GM10266 (cell line): ENCODE data around the gene COA5.

Experiments
- DNase-seq: peaks from one replicate; pipeline ENCODE4 v3.0.0; 2012; ENCODE audit errors: extremely low spot score
- TF ChIP-seq, protein P1 (sequence below): IDR thresholded peaks from 2 replicates; pipeline ENCODE4 v1.5.1; 2012; ENCODE audit warnings: mild to moderate bottlenecking, low read depth; ENCODE audit not compliant: control insufficient read depth, insufficient read depth; ENCODE audit errors: missing control alignments

COA5 gene

DNA sequence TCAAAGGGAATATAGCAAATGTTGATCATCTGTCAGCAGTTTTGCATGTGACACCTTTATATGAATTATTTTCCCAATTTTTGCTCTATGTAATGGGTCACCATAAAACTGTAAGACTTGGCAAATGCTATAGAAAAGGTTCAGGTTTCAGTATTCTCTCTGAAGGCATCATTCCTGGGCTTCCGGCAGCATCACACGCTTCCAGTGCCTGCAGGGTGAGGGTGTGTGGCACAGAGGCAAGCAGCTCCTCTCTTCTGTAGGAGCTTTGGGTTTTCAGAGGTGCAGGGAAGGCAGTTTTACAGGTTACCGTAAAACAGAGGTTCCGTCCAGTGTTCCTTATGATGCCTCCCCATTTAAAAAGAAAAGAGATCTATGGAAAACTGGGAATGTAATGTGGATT is 18.8 kb downstream of the COA5 start:
- TF ChIP-seq, protein P1, sequence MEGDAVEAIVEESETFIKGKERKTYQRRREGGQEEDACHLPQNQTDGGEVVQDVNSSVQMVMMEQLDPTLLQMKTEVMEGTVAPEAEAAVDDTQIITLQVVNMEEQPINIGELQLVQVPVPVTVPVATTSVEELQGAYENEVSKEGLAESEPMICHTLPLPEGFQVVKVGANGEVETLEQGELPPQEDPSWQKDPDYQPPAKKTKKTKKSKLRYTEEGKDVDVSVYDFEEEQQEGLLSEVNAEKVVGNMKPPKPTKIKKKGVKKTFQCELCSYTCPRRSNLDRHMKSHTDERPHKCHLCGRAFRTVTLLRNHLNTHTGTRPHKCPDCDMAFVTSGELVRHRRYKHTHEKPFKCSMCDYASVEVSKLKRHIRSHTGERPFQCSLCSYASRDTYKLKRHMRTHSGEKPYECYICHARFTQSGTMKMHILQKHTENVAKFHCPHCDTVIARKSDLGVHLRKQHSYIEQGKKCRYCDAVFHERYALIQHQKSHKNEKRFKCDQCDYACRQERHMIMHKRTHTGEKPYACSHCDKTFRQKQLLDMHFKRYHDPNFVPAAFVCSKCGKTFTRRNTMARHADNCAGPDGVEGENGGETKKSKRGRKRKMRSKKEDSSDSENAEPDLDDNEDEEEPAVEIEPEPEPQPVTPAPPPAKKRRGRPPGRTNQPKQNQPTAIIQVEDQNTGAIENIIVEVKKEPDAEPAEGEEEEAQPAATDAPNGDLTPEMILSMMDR: no peak

DNA sequence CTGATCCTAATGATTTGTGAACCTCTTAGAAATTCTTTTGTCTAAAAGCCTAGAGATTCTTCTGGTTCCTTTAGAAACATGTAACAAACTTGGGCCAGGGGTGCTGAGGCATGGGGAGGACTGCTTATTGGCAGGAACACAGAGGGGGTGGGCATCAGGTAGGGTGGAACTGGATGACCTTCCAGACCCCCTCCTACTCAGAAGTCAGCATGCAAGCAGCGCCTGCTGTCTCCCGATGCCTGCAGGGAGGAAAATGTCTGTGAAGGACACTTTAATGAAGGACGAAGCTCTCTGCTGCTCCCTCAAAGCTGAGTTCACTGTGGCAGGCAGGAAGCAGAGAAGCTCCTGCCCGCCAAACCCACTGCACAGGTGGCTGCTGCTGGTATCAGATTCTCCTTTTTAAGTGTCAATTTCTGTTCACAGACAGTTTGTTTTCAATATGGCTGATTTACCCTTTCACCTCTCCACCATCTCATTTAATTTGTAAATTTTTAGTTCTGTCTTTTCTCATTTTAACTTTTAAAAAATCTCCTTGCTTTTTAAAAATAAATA is 19.4 kb downstream of the COA5 start:
- TF ChIP-seq, protein P1: no peak
- no peak for DNase-seq

More for the DNA sequence above, 18.8 kb downstream of the COA5 start:
- no peak for DNase-seq

DNA sequence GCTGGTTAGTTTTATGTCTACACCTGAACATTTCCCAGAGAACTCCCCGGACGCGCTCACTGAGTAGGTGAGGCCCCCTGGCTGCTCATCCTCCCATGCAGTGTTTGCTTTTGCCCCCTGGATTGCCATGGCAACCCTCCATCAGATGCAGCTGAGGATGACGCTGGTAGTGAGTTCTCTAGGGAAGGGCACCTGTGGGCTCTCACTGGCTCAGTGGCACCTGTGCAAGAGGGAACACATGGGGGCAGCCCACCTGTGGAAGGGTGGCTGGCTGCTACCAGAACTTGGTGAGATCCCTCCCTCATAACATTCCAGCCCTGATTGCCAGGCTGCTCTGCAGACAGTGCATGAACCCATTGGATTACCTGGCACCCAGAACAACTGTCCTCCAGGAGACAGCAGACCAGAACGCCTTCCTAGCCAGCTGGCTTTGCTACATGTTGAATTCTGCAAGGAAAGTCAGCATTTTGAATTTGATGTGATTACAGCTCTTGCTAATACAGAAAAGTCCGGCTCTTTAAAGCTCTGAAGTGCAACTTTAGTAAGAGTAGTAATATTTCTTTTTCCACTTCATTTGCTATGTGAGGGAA is 21.7 kb downstream of the COA5 start:
- DNase-seq: no peak
- TF ChIP-seq, protein P1: no peak

DNA sequence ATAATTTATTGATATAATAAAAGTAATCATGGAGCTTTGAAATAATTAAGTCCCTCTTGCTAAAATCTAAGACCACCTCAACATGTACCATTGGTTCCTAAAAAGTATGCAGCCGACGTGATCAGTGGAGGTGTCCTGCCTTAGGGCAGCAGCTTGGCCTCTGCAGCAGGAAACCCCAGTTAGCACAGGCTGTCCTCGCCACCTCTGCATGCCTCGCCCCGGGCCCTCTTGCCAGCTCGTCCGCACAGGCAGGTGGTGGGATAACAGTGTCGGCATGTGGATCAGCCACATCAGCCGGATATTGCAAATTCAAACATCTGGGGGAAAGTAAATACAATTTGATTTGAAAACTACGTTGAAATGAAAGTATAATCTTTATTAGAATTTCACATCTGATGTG is 22.9 kb downstream of the COA5 start:
- TF ChIP-seq, protein P1: no peak
- DNase-seq: no peak

DNA sequence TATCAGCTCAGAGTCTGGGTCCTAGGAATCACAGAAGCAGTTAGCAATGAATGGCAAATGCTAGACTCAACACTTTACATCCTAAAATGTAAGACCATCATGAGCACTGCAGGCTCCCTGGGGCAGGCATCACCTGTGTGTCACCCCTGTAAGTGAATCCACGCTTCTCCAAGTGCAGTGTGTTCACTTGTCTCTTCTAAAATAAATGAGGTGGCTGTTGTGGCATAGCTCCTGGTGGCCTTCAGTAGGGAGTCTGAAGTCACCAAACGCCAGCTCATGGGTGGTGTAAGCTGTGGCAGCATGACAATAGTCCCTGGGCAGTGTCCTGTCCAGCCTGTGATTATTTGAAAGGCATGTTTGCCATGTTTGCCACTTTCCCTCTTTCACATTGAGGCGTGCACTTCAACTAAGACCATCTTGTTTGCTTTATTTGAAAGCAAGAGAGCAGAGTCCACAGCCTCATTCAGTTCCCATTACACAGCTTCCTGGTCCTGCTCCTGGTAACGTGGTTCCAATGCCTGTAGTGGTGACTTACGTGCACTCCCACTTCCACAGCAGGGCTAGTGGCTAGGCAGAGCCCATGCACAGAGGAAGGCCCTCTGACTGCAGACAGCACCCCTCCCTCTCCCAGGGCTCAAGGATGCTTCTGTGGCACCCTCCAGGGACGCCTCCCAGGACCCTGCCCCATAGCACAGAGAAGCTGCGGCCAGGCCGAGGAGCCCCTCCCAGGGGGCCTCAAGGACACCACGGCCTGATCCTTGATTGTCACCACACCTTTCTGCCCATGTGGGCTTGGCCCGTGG is 24.3 kb downstream of the COA5 start:
- TF ChIP-seq, protein P1: no peak
- DNase-seq: no peak

DNA sequence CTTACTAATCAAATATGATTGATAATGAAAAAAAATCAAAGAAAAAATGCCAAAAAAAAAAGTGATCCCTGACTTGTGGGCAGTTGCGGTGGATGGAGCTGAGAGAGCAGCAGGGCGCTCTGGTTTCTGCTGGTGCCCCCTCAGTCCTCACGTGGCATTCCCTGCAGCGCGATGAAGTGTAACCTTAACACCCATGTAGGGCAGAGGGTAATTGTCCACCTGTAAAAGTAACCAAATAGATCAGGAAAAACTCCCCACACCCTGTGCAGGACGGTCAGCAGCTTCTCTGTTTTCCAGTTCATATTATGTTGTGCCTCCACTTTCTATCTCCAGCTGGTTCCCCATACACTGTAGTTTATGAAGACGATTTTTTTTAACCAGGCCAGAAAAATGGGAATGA is 25.0 kb downstream of the COA5 start:
- TF ChIP-seq, protein P1: no peak
- no peak for DNase-seq

DNA sequence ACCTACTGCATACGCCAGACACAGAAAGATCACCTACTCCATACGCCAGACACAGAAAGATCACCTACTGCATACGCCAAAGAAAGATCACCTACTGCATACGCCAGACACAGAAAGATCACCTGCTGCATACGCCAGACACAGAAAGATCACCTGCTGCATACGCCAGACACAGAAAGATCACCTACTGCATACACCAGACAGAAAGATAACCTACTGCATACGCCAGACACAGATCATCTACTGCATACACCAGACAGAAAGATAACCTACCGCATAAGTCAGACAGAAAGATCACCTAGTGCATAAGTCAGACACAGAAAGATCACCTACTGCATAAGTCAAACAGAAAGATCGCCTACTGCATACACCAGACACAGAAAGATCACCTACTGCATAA is 25.8 kb downstream of the COA5 start:
- TF ChIP-seq, protein P1: no peak
- no peak for DNase-seq
